Umbilical cord (tissue), 2 donors: ENCODE measurements around the gene ADAM10. TPM values are rescaled to one million over a fixed set of nuclear protein-coding genes. Genes with fewer than 3 reads are reported as not detected.
"Not testable (repeated sequence)": the region's sequence is repeated elsewhere in the genome, so short reads cannot be mapped to it uniquely, and the experiment has no call there.

ENCODE experiments used
- DNase-seq: peaks from one replicate; pipeline ENCODE4 v3.0.0-alpha.2; 2015; ENCODE audit warnings: low spot score
- total RNA-seq: library from RNA; depleted of rRNA; stranded (reverse); fragments of >200 nt; gene quantifications from one replicate; pipeline ENCODE4 v1.2.3, GENCODE V29; 2014; ENCODE audit warnings: low replicate concordance; ENCODE audit not compliant: insufficient read depth

Gene ADAM10
- total RNA-seq, 1 donor from 2014 or later, result 104 TPM

GRCh38 chr15:58608711-58609110 lies 140.8 kb downstream of the ADAM10 start:
- DNase-seq, result no peak

DNA sequence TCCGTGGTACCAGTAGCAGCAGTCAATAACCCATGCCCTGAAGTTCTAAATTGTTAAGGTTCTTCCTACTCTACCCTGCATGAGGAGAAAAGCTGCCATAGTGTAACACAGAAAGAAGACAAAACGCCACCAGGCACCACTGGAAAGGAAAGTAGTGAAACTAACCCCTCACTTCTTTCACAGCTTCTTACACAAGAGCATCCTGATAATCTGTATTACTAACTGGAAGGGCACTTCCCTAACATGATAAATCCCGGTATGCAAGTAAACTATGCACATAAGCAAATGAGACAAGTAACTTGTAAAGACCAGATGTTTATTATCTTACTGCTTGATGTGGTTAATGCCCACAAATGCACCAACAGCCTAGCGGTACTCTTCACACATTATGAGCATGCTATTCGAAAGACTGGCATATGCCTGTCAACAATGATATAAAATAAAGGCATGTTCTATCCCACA lies 141.3 kb downstream of the ADAM10 start:
- DNase-seq, result peak; percentile 23

DNA sequence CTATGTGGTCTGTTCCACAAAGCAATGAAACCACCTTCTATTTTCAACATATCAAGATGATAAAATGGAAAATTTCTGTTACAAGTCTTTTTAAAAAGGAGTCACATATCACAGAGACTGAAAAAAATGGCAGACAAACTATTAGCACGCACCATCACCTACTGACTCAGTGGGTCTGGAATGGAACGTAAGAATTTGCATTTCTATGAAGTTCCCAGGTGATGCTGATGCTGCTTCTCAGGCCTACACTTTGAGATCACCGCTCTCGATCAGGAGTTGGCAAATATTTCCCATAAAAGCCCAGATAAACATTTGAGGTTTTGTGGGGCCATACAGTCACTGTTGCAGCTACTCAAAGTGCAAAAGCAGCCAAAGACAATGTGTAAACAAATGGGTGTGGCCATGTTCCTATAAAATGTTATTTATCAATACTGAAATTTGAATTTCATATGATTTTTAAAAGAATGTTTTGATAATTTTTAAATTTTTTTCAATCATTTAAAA lies 142.9 kb downstream of the ADAM10 start:
- no peak for DNase-seq

DNA sequence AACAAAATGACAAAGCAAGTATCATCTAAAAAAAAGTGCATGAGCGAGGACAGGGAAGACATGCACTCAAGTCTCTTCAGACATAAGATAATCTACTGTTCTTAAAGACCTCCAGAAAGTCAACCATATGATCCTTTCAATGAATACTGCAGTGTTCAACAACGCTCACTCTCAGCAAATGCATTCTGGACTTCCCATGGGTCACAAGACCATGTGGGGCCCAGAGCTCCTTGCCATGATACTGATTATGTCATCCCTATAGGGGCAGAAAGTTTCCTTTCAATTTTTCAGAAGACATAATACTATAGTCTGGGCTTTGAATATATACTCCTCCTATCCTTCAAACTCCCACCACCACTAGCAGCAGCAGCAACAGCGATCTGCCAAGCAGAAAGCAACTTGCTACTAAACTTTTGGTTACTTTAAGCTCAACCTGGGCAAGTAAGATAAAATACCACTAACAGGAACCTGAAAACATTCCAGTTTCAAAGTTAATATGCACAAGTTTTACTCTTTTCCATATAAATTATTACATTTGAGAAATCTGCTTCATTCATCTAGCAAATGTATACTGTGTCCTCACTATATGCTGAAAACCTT lies 143.5 kb downstream of the ADAM10 start:
- no peak for DNase-seq

DNA sequence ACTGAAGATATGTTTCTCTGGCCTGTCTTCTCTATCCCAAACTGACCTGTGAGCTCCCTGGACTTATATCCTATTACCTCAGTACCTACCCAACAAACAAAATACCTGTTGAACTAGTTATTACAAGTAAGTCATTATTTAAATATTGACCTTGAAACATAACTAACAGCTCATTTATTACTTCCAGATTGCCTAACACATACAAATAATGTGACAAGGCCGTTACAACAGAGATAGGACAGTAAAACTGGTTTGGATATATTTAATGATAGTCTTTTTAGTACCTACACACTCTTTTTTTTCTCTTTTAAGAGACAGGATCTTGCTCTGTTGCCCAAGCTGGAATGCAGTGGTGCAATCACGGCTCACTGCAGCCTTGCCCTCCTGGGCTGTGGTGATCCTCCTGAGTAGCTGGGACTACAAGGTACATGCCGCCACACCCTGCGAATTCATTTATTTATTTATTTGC lies 145.0 kb downstream of the ADAM10 start:
- no peak for DNase-seq

DNA sequence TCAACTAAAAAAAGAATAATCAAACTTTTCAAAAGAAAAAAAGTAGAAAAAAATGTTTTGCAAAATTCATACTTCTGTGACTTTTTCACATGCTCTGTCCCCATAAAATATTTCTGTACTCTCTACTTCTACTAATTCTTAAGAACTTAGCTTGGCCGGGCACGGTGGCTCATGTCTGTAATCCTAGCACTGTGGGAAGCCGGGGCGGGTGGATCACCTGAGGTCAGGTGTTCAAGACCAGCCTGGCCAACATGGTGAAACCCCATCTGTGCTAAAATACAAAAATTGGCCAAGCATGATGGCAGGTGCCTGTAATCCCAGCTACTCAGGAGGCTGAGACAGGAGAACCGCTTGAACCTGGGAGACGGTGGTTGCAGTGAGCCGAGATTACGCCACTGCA lies 145.6 kb downstream of the ADAM10 start:
- DNase-seq, result not testable (repeated sequence)

DNA sequence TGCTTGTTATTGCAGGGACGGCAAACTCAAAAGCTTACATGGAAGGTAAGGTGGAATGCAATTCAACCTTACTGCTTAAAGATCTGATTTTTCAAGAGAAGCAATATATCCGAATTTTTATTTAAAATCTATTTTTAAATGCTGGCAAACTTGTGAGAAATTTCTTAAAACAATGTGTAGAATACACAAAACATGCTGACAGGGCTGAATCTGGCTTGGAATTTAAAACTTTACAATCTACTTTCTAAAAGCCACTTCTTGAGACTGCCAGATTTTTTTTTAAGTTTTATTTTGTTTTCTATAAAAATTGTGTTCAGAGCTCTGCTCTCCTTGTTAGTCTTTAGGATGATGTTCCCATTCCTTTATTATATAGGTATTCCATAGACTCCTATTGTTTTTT lies 146.7 kb downstream of the ADAM10 start:
- no peak for DNase-seq

DNA sequence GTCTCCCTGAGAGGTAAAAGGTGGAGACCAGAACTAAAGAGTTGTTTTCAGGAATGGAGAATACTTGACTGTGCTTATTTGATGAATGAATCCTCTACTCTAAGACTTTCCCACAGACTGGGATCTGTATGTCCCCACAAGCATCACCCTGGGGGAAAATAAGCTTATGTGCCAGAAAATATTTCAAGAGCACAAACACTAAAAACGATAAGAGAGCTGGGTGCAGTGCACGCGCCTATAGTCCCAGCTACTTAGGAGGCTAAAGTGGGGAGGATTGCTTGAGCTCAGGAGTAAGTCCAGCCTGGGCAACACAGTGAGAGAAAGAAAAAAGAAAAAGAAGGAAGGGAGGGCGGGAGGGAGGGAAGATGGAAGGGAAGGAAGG lies 150.7 kb downstream of the ADAM10 start:
- no peak for DNase-seq

GRCh38 chr15:58597943-58598828 lies 151.3 kb downstream of the ADAM10 start:
- no peak for DNase-seq

DNA sequence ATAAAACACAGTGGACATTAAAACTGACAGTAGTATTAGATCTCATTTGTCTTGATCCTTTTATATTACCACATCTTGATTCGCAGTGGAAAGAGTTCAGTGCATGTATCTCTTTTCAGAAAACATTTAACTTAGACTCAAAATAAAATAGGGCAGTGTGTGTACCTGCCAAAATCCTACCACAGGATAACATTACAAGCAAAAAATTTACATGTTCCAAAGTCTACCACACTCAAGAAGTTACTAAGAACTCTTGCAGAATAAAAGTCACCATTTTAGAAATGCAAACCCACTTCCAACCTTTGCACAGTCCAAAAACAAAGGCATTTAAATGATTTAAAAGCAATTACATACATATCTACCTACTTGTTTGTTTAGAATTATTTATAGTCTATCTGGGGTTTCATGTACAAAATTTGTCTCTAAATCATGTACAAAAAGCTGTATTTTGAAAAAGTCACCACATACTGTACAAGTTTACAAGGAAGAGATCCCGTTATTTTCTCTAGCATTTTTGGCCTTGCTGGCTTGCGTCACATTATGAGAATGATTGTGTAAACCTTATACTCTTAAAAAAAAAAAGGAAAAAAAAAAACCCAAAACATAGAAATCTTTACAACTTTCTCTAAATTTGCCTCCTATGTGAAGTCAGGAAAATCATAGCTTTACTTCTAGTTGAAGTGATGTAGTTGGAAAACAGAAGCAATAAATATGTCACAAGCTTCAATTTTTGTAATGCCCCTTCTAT lies 153.8 kb downstream of the ADAM10 start:
- DNase-seq, result no peak

DNA sequence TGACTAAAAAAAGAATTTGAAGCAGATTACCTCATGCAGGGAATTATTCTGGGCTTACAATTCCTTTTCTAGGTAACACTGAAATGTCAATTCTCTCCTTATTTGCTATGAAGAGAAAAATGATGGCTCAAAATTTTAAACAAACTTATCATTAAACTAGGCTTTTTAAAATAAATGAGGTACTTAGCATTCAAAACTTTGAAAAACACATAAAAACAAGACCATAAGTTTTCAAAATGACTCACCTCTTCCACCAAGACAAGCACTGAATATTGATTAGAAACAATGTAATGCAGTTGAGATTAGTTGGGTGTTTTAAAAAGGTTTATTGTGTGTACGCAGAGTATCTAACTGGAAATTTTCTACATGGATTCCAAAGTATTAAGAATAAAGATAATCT lies 154.6 kb downstream of the ADAM10 start:
- no peak for DNase-seq

DNA sequence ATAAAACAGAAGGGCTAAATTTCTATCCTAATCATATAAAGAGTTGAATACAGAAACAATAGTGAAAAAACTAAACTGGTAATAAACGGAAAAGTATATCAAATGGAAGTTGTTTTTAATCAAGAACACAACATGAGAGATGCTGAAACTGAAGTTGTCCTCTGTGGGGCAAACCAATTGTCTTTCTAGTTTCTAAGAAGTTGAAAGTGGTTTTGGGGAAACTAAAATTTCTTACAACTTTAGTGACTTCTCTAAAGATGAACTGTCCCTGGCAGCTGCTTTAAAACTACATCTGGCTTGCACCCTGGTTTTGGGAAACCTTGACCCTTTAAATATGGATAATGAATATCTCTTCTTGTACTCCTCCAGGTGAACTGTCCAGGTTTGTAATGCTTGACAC lies 155.6 kb downstream of the ADAM10 start:
- no peak for DNase-seq

DNA sequence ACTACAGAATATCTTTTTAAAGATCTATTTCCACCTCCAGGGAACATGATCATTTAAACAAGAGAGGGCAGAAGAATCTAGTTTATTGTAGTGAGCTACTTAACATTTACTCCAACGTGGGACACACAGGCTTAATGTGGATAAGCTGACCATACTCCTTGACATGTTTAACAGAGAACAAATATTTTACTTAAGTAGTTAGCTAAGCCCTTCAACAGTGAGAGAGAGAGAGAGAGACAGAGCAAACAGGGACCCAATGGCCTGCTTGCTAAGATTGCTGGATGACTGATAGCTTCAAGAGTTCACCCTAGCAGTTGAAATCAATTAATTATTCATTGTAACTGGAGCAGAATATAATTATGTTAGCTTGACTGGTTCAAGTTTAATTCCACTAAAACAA lies 158.6 kb downstream of the ADAM10 start:
- no peak for DNase-seq

- DNase-seq, result no peak
Measured at GRCh38 chr15:58590236-58590635, 159.3 kb downstream of the ADAM10 start.

DNA sequence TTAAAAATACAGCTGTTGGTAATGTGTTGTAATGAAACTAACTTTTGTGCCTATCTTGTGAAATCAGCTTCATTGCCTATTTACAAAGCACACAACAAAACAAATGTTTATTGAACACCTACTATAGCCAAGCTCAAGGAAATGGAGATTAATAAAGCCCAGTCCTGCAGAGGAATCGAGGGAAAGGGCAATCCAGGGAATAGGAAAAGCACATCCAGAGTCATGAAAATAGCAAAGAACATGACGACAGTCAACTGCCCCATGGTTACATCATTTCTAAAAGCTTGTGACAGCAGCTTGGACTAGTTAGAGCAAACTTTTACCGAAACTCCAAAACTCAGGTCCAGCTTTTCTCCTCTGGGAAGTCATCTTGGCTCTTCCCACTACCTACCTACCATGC lies 160.5 kb downstream of the ADAM10 start:
- DNase-seq, result no peak

DNA sequence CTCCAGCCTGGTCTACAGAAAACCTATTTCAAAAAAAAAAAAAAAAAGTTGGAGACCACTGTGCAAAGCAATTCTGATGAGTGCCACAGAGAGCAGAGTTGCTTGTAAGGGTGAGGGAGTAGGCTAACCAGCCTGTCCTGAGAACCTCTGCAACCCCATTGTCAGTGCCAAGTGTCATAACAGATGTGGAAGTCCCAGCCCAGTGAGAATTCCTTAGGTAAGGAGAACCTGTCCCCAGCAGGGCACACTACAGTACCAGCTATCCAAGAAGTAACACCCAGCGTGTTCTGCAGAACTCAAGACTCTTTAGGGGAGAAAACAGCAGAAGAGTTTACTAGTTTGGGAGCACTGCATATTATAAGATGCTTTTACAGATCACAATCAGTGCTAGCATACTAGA lies 161.4 kb downstream of the ADAM10 start:
- no peak for DNase-seq

- no peak for DNase-seq
Measured at GRCh38 chr15:58587486-58587885, 162.0 kb downstream of the ADAM10 start.

DNA sequence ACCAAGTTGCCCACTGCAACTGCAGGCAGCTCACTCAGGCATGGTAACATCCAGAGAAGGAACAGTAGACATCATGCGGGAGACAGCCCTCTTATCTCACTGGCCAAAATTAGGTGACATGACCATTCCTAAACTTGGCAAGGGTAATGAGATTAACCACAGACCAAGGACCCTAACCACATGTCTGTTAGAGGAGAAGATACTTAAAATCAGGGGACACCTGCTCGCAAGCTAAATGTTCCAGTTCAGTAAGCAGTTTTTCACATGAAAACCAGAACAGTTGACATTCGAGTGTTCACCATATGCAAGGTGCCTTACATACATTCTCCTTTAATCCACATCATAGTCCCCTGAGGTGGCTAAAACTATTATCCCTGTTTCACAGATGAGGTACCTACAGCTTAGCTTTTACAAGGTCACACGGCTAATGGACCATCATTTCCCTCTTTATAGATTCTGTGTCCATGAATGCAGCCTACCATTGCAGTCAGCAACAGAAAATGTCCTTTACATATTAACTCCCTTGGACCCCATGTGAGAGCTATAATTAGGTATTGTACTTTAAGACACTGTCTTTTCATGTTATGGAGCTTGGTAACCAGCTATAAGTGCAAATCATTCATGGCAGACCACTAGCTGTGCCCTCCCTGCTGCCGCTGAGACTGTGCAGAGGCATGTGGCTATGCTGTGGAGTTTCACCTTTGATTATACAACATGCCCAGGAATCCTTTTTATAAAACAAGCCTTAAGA lies 163.6 kb downstream of the ADAM10 start:
- DNase-seq, result no peak

GRCh38 chr15:58584789-58585461 lies 164.6 kb downstream of the ADAM10 start:
- no peak for DNase-seq

DNA sequence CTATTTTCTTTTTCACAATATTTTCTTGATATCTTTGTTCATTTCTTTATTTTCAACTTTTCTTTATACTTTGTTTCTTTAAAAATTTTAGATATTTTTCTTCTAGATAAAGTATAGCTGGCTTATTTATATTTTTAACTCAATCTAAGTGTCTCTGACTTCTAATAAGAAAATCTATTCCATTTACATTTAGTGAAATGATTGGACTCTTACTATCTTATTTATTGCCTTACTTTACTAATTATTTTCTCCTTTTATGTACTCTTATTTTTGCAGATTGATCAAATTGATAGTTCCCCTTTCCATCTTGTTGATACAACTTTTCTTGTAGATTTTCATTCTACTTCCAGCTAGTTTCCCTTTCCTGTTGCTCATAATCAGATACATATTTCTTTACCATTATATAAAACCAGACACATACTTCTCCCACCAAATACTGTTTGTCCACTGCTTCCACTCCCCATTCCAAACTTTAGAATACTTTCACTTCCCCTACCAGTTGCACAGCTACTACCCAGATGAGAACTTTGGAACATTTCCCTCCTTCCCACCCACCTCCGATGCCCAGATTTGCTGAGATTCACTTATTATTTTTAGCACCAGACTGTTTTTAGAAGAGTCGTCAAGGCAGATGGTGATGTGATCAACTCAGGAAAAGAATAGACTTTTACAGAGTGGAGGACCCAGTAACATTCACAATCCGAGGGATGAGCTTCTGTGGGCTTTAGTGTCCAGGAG lies 166.2 kb downstream of the ADAM10 start:
- DNase-seq, result peak; percentile 35
